ENCODE data around the gene CMTM5.

The CMTM5 gene

GRCh38 chr14:23370221-23370620 lies 6.6 kb upstream of the CMTM5 start:
- in situ Hi-C loops (cut with MboI; ENCODE audit: low pct_unique_long_range_greater_than_20kb, low sequenced_read_pairs, unreplicated experiment): no loop called here
- DNase-seq (ENCODE audit: low spot score): no peak
- TF ChIP-seq CTCF (IDR thresholded peaks at IDR 0.05; ENCODE audit: extremely low read depth, insufficient read depth, missing control alignments): no peak

GRCh38 chr14:23371865-23372264 lies 5.0 kb upstream of the CMTM5 start:
- DNase-seq (ENCODE audit: low spot score): no peak
- TF ChIP-seq CTCF (IDR thresholded peaks at IDR 0.05; ENCODE audit: extremely low read depth, insufficient read depth, missing control alignments): no peak
- in situ Hi-C loops (cut with MboI; ENCODE audit: low pct_unique_long_range_greater_than_20kb, low sequenced_read_pairs, unreplicated experiment): no loop called here

GRCh38 chr14:23372509-23372908 lies 4.3 kb upstream of the CMTM5 start, which contains the start of gene IL25:
IL25 (plus strand) TSS chr14:23372809.
- in situ Hi-C loops (cut with MboI; ENCODE audit: low pct_unique_long_range_greater_than_20kb, low sequenced_read_pairs, unreplicated experiment): no loop called here
- DNase-seq (ENCODE audit: low spot score): no peak
- TF ChIP-seq CTCF (IDR thresholded peaks at IDR 0.05; ENCODE audit: extremely low read depth, insufficient read depth, missing control alignments): no peak

GRCh38 chr14:23373041-23373440 lies 3.8 kb upstream of the CMTM5 start:
- in situ Hi-C loops (cut with MboI; ENCODE audit: low pct_unique_long_range_greater_than_20kb, low sequenced_read_pairs, unreplicated experiment): no loop called here
- DNase-seq (ENCODE audit: low spot score): no peak
- TF ChIP-seq CTCF (IDR thresholded peaks at IDR 0.05; ENCODE audit: extremely low read depth, insufficient read depth, missing control alignments): no peak

- in situ Hi-C loops (cut with MboI; ENCODE audit: low pct_unique_long_range_greater_than_20kb, low sequenced_read_pairs, unreplicated experiment): no loop called here
- DNase-seq (ENCODE audit: low spot score): no peak
- no peak for TF ChIP-seq CTCF (IDR thresholded peaks at IDR 0.05; ENCODE audit: extremely low read depth, insufficient read depth, missing control alignments)
These were observed 1.2 kb upstream of the CMTM5 start for GRCh38 chr14:23375527-23376251.

- no peak for TF ChIP-seq CTCF (IDR thresholded peaks at IDR 0.05; ENCODE audit: extremely low read depth, insufficient read depth, missing control alignments)
- in situ Hi-C loops (cut with MboI; ENCODE audit: low pct_unique_long_range_greater_than_20kb, low sequenced_read_pairs, unreplicated experiment): no loop called here
- no peak for DNase-seq (ENCODE audit: low spot score)
These were observed 328 bp downstream of the CMTM5 start for GRCh38 chr14:23377198-23377550.
